HG02798 (cell line): ENCODE measurements around the gene TMEM45A.
"Not testable (repeated sequence)": the region's sequence is repeated elsewhere in the genome, so short reads cannot be mapped to it uniquely, and the experiment has no call there.

Experiments used
- ATAC-seq: cut with Tn5 transposase; IDR thresholded peaks from one replicate; pipeline ENCODE4 v1.9.1; 2021; ENCODE audit warnings: mild to moderate bottlenecking; ENCODE audit not compliant: unreplicated experiment, poor library complexity

TMEM45A gene

DNA sequence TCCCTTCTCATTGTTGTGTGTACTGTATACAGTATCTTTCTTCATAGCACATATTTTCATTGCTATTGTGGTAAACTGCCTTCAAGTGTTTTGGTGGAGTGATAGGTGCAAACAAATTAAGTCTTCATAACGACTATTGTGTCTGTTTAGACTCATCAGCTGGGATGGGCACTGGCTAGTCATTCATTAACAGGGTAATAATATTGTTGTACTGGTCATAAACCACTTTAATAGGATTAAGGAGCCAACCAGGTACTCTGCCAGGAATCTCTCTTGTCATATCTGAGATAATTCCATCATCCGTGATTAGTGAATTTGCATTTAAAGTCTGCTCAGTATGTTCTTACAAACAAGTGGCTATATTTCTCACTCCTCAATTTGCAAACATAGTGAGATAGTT lies 10.2 kb upstream of the TMEM45A start:
- no peak for ATAC-seq

DNA sequence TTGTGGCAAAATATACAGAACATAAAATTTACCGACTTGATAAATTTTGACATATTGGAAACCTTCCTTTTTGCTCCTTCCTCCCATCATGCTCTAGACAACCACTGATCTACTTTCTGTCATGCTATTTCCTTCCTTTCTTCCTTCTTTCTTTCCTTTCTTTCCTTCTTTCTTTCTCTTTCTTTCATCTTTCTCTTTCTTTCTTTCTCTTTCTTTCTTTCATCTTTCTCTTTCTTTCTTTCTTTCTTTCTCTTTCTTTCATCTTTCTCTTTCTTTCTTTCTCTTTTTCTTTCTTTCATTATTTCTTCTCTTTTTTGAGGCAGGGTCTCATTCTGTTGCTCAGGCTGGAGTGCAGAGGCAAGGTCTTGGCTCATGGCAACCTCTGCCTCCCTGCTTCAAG lies 8.9 kb upstream of the TMEM45A start:
- ATAC-seq: no peak

DNA sequence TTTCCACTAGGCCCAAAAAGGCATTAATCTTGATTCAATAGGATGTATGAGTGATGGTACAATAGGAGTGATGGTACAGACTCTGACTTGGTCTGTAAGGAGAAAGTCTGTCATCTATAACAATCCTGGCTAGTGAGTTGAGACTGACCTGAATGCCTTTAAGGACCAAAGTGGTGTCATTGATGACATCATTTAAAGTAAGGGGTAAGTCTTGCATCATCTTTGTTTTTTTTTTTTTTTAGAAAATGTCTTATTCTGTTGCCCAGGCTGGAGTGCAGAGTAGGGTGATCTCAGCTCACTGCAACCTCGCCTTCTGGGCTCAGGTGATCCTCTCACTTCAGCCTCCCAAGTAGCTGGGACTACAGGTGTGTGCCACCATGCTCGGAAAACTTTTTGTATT lies 5.6 kb upstream of the TMEM45A start:
- no peak for ATAC-seq

DNA sequence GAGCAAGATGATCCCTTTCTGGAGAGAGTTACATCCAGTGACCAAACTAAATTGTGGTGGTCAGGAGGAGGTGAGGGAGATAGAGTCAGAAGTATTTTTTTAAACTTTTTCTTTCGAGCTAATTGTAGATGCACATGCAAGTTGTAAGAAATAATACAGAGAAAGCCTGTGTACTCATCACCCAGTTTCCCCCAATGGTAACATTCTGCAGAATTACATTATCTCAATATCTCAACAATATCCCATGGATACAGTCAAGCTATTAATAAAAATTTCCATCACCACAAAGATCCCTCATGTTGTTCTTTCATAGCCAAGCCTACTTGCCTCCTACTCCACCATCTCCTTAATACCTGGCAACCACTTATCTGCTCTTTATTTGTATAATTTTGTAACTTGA lies 3.3 kb upstream of the TMEM45A start:
- ATAC-seq: no peak

DNA sequence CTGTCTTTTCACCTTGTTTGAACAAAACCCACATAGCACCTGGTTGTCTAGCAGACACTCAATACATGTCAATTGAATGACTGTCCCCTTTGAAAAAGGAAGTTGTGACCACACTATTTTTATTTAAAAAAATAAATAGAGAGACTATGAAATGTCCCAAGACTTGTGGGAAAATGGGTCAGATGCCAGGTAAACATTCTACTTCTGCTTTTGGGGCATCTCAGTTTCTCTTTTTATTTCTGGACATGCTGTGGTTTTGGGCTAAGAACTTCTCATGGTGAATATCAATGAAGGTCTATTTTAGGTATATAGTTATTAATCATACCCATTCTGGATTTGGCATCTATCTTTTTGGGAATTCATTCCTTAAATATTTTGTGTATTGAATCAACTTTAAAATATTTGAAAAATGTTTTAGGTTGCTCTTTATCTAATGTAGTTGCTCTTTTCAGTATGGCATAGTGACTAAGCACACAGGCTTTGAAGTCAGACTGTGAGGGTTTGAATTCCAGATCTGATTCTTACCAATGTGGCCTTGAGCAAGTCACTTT lies 4.4 kb downstream of the TMEM45A start:
- ATAC-seq: peak; percentile 31

DNA sequence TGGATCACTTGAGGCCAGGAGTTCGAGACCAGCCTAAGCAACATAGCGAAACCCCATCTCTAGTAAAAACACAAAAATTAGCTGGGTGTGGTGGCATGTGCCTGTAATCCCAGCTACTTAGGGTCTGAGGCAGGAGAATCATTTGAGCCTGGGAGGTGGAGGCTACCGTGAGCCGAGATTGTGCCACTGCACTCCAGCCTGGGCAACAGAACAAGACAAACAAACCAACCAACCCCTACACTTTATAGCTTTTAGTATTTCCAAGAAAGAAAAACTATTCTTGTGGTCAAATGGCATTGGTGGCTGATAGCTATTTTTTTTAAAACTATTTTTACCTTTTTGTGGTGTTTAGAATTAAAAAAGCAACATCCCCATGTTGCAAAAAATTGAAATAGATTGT lies 7.2 kb downstream of the TMEM45A start:
- ATAC-seq: no peak

DNA sequence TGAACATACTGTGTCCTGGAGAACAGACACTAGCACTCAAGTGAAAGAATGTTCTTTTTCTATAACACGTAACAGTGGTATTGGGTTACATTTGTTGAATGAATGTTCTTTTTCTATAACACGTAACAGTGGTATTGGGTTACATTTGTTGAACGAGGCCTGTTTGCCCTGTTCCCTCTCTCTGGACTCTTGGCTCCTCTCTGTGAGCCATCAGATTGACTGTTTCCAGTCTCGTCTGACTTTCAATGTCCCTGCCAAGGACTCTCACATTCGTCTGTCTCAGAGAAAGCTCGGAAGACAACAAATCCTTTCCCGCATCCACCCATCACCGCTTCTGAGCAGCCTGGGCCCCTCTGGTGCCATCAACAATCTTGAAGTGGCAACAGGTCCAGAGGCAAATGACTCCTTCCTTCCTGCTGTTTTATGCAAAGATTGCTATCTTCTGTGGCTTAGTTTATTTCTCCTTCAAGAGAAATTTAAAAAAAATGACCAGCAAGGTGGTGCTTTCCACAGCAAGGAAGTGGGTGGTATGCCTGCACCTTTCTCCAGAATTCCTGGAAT lies 8.0 kb downstream of the TMEM45A start:
- no peak for ATAC-seq

DNA sequence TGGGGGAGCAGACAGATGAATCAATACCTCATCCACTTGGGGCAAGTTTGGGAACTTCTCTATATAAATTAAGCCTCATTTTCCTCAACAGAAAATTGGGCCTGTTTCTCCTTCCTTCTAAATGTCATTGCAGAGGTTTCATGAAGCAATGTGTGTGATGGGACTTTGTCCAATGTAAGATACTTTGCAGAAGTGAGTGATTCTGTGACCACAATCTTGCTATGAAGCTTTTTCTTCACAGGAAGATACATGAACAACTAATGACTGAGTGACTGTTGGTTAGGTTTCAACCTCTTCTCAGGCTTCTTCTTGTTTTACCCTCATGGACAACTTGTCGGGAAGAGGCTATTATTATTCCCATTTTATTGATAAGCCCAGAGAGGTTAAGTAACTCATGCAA lies 11.0 kb downstream of the TMEM45A start:
- ATAC-seq: peak; percentile 49

DNA sequence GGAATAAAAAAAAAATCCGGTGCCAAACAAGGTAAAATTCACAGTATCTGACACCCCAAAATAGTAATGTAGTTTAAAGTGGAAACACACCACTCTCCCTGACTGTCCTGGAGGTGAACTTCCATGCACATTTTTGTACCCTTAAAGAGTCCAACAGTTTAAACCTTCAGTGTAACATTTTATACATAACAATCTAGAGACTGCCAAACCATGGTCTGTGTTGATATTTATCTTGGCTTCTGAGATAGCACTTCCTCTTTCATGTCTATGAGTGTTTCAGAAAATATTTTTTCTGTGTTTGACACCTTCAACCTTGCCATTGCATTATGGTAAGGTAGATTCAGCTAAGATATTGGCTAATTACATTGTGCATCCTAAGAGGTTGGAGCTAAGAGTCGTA lies 13.9 kb downstream of the TMEM45A start:
- ATAC-seq: no peak

DNA sequence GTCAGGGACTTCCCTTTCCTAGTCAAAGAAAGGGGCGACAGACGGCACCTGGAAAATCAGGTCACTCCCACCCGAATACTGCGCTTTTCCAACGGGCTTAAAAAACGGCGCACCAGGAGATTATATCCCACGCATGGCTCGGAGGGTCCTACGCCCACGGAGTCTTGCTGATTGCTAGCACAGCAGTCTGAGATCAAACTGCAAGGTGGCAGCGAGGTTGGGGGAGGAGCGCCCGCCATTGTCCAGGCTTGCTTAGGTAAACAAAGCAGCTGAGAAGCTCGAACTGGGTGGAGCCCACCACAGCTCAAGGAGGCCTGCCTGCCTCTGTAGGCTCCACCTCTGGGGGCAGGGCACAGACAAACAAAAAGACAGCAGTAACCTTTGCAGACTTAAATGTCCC lies 17.4 kb downstream of the TMEM45A start:
- ATAC-seq: not testable (repeated sequence)

DNA sequence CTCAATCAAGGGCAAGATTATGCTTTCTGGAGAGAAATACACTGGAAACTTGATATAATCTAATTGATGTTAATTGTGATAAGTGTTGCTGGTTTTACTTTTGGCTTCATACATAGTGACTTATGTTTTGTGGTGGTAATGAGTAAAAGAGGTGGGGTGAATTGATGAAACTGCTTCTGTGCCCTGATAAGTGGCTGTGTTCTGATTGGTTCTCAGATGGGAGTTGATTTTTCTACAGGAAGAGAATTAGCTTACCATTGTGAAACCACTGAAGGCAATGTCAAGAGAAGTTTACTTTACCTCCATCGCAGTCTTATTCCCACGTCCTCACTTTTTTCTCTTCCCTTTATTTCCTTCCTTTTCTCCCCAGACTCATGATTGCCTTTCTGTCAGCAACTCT lies 23.8 kb downstream of the TMEM45A start:
- ATAC-seq: no peak

DNA sequence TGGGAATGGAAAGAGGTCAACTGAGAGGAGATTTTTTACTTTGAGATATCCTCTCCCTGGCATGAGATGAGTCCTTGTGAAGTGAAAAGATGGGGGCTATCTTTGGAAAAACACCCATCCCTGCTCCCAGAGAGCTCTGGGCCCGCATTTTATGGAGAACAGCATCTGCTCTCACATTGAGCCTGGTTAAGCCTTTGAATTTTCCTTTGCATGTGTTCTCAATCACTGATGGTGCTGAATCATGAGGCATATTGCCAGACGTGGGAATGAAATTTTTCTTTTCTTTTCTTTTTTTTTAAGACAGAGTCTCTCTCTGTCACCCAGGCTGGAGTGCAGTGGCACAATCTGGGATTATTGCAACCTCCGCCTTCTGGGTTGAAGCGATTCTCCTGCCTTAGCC lies 24.4 kb downstream of the TMEM45A start:
- ATAC-seq: no peak

DNA sequence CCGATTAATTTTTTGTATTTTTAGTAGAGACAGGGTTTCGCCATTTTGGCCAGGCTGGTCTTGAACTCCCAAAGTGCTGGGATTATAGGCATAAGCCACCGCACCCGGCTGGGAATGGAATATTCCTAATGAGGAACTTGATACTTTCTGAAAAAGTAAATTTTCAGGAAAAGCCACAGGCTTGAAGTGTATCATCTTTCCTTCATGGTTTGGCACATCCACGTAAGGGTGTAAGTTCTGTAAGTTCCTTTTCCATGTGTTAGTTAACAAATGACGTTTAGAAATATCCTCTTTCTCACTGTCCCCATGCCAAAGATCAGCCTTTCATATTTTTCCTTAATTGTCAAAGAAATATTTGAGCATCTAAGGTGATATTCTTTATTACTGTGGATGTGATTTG lies 24.9 kb downstream of the TMEM45A start:
- no peak for ATAC-seq

DNA sequence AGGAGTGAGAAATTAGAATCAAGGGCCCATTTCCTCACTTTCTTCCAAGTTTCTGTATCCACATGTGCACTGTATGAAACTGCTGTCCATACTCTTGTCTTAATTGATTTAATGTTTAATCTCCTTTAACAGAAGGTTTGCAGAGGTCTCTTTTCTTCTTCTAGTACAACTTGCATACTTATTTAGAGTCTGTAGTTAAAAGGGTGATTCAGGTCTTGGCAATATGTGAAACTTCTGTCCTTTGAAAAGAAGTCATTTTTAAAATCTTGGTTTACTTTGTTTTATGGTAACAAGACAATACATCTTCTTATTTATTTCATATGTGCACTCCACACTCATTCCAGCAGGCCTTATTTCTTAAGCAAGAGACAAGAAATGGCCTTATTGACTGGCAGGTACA lies 25.8 kb downstream of the TMEM45A start:
- ATAC-seq: no peak

DNA sequence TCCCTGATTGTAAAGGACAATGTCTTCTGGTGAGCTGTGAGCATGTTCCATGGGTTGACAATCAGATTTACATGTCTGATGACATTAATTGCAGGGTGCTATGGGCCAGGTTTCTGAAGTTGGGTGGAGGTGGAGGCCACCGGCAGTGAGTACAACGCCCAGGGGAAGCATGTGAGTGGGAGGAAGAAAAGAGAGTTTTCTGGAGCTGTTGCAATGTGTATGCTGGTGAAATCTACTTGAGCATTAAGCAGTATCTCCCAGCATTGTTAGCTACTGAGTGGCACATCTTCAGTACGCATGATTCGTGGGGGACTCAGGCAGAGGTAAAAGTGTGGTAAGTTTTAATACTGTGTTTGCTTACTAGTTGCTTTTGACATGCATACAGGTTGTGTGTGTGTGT lies 26.6 kb downstream of the TMEM45A start:
- no peak for ATAC-seq

DNA sequence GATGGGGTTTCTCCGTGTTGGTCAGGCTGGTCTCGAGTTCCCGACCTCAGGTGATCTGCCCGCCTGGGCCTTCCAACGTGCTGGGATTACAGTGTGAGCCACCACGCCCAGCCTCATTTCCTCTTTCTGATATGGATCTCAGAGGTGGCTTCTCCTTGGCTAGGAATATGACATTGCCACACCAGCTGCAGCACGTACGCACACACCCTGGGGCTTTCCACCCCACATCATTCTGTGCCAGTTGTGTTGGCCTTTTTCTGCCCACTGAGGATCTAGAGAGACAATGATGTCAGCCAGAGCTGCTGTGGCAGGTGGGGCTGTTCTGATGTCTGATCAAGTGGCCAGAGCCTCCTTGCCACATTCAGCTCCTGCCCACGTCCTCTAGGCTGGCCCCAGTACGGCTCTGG lies 29.0 kb downstream of the TMEM45A start:
- peak; percentile 53 for ATAC-seq

DNA sequence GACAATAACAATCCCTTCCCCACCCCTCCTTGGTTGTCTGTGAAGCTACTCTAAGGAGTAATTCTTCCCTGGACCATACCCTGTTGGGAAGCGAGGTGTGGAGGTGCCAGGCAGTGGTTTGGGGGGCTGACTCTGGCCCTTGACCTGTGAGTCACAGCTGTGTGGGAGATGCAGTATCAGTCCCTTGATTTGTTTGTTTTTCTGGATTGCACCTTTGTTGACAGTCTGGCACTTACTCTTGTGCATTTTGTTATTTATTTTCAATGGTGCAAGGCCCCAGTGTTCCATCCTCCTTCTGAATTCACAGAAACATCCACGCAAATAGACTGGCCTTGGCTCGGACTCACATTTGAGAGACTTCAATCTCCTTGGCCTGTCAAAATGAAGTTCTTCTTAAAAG lies 29.7 kb downstream of the TMEM45A start:
- no peak for ATAC-seq

DNA sequence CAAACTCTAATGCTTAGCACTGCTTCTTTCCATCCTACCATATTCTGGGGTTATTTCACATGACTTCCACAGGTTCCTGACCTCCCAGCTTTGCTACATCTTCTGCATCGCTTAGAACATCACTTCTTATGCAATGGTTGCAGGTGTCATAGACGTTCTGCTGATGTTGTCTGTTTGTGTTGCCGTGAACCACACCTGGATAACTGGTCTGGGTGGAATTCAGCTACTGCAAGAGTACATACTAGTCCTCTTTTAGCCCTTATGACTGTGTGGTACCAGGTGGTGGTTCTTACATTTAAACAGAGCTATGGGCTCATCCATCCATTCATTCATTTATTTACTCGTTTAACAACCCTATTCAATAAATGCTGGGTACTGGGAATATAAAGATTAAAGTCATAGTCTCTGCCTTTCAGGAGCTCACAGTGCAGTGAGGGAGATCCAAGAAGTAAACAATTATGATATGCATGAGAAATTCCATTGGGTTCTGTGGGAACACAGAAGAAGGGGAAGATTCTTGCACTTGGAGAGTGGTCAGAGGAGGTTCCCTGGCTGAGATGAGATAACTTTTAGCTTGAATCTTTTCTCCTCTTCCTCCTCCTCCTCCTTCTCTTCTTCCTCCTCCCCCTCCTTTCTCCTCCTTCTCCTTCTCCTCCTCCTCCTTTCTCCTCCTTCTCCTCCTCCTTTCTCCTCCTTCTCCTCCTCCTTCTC lies 30.8 kb downstream of the TMEM45A start:
- ATAC-seq: no peak

DNA sequence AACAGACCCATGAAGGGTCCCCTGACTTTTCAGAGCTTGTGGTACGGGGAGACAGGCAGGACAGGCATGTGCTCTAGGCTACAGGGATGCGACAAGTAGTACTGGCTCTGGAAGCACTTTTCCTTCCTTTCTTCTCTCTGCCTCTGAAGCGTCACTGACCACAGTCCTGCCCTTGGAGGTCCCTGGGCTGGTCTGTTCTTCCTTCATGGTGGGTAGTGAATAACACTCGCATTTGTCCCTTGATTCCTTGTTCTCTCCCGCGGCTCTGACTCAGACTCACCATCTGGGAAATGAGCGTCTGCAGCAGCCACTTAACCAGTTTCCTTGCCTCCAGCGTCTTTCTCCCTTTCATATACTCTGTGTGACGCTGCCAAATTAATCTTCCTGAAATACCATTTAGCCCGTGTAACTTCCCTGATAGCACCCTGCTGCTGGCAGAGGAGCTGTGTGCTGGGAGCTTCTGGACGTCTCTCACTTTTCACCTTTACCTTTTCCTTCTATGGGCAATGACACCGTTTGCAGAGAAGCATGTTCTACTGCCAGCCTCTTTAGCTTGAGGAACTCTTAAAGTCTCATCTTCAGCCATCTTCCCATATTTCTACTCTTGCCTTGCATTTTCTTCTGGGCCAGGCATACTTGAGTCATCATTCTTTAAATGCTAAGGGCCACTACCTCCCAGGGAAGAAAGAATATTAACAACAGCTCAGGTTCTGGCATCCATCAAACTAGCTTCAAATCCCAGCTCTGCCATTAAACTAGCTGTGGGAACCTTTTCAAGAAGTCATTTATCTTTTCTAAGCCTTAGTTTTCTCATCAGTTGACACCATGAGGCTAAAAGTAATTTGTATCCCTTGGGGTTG lies 33.6 kb downstream of the TMEM45A start:
- ATAC-seq: no peak

DNA sequence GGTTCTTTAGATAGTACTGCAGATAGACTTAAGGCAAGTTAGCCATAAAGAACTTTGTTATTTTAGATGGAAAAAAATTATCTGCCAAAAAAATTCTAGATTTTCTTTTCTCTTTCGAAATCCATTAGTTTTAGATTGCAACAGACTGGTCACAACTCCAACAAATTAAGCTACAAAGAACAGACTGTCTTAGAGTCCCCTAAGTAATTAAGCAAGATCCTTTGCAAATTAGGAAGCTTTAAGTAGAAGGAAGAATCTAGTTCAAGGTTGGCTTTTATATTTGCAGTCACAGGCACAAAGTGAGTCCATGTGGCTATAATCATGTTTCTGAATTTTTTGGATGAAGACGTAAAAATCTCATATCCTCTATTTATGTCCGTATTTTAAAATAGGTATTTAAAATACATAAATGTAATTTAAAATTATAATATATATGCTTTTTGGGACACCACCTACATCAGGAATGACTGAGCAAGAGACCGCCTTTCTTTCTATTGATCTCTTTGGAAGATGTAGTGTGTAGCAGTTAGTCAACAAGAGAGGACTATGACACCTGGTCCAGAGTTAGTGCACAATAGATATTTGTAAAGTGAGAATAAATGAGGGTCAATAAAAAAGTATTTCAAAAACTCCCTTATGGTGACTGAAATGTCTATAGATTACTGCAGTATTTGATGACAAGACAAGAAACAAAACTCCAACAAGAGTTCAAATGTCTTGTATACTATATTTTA lies 34.4 kb downstream of the TMEM45A start:
- no peak for ATAC-seq

DNA sequence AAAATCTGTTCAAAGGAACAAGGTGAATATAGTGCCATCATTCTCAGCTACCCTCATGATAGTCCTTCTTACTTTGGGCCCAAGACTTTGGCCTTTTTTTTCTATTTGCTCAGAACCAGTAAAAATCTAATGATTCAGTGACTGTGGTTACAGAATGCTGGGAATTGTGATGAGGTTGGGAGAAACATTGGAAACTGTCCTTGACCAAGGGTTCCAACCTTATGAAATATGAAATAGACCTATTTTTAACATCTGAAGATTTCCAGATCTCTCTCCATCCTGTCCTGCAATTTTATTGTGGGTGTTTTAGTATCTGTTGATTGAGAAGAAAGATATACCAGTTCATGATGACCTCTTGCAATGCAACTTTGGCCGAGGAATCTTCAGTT lies 34.9 kb downstream of the TMEM45A start:
- ATAC-seq: no peak
